H1 (cell line): ENCODE results near the gene GP1BB. TPM values are rescaled to one million over a fixed set of nuclear protein-coding genes. Genes with fewer than 3 reads are reported as not detected.
"Not testable (repeated sequence)": the region's sequence is repeated elsewhere in the genome, so short reads cannot be mapped to it uniquely, and the experiment has no call there.

Source experiments
- CTCF ChIA-PET: fragments of 300-600 bp; sonication (Branson Sonifier 250); formaldehyde crosslinking; loops from one replicate; lab custom pipeline; 2021; ENCODE audit not compliant: partially characterized antibody; lab: Charles Lee
- POLR2A ChIA-PET: fragments of 300-600 bp; sonication (Branson Sonifier 250); formaldehyde crosslinking; loops from one replicate; lab custom pipeline; 2021; ENCODE audit warnings: inconsistent platforms; ENCODE audit not compliant: partially characterized antibody; lab: Charles Lee
- DNase-seq, 2 experiments: peaks; one replicate each; pipeline versions ENCODE4 v3.0.0 to v3.0.0-alpha.2; 2010 to 2022; ENCODE audit warnings: low spot score in 2 of 2, low read depth in 1 of 2, mixed read lengths in 1 of 2
- FAIRE-seq: peaks from 2 replicates; lab custom pipeline; 2011; peaks lifted over from hg19 to GRCh38; lab: Jason Lieb, UNC
- H2AFZ ChIP-seq: 2 replicates; pipeline ENCODE4 v1.8.1; 2012; ENCODE audit warnings: low read length, inconsistent platforms
- H2AK5ac ChIP-seq: 2 replicates; pipeline ENCODE4 v1.6.1; 2013; ENCODE audit warnings: low read depth, low read length
- H2BK120ac ChIP-seq: replicated peaks from 2 replicates; pipeline ENCODE3; 2013; ENCODE audit warnings: low read depth, low read length, inconsistent platforms
- H2BK12ac ChIP-seq: 2 replicates; pipeline ENCODE4 v1.6.1; 2013; ENCODE audit warnings: low read depth, low read length
- H2BK15ac ChIP-seq: 2 replicates; pipeline ENCODE4 v1.6.1; 2013; ENCODE audit warnings: low read length
- H2BK20ac ChIP-seq: 2 replicates; pipeline ENCODE4 v1.6.1; 2013; ENCODE audit warnings: low read length
- H2BK5ac ChIP-seq: 2 replicates; pipeline ENCODE4 v1.6.1; 2013; ENCODE audit warnings: low read depth, low read length
- H3K14ac ChIP-seq: 2 replicates; pipeline ENCODE4 v1.6.1; 2013; ENCODE audit warnings: inconsistent platforms; ENCODE audit not compliant: insufficient read length
- H3K18ac ChIP-seq: 2 replicates; pipeline ENCODE4 v1.6.1; 2013; ENCODE audit warnings: low read length; ENCODE audit errors: extremely low read depth
- H3K23ac ChIP-seq: 2 replicates; pipeline ENCODE4 v1.6.1; 2013; ENCODE audit warnings: inconsistent platforms; ENCODE audit not compliant: insufficient read length
- H3K23me2 ChIP-seq: 2 replicates; pipeline ENCODE4 v1.6.1; 2013; ENCODE audit warnings: low read depth, low read length
- H3K27ac ChIP-seq: 2 replicates; pipeline ENCODE4 v1.6.1; 2011; ENCODE audit warnings: low read depth, low read length, inconsistent platforms
- H3K27me3 ChIP-seq, 4 experiments: replicated peaks in 1 of 4; 1 replicate in 1 of 4; 2 replicates in 3 of 4; pipeline versions ENCODE4 v1.6.1 to v1.8.1; 2011 to 2013; ENCODE audit warnings: low read length in 3 of 4, mild to moderate bottlenecking in 3 of 4, inconsistent platforms in 2 of 4, mixed read lengths in 2 of 4, moderate library complexity in 1 of 4; ENCODE audit not compliant: control insufficient read depth in 3 of 4, insufficient read depth in 3 of 4; ENCODE audit errors: extremely low read depth in 1 of 4
- H3K36me3 ChIP-seq, 4 experiments: 2 replicates each; pipeline versions ENCODE4 v1.6.1 to v1.8.1; 2011 to 2013; ENCODE audit warnings: mild to moderate bottlenecking in 4 of 4, low read length in 3 of 4, moderate library complexity in 2 of 4, control low read depth in 1 of 4, inconsistent platforms in 1 of 4; ENCODE audit not compliant: insufficient read depth in 4 of 4, control insufficient read depth in 2 of 4
- H3K4ac ChIP-seq: replicated peaks from 2 replicates; pipeline ENCODE3; 2013; ENCODE audit warnings: low read length, low read depth, mixed read lengths, inconsistent platforms; ENCODE audit not compliant: insufficient read length
- H3K4me1 ChIP-seq, 4 experiments: replicated peaks in 1 of 4; 1 replicate in 1 of 4; 2 replicates in 3 of 4; pipeline versions ENCODE4 v1.6.1 to v1.8.1; 2011 to 2013; ENCODE audit warnings: low read length in 3 of 4, inconsistent platforms in 2 of 4, mixed read lengths in 1 of 4; ENCODE audit not compliant: insufficient read depth in 4 of 4, control insufficient read depth in 3 of 4
- H3K4me2 ChIP-seq, 2 experiments: 2 replicates each; pipeline versions ENCODE4 v1.6.1 to v1.8.1; 2011 to 2013; ENCODE audit warnings: low read depth in 2 of 2, low read length in 2 of 2, control low read depth in 1 of 2, inconsistent platforms in 1 of 2, mild to moderate bottlenecking in 1 of 2; ENCODE audit not compliant: insufficient read depth in 1 of 2
- H3K4me3 ChIP-seq, 4 experiments: fragments of 200-600, 300-600 bp in 1 of 4; sonication (generic), shearing (Covaris generic), sonication (Bioruptor Twin) in 1 of 4; 2 replicates each; pipeline versions ENCODE4 v1.5.1 to v1.8.1; 2011 to 2016; ENCODE audit warnings: low read length in 4 of 4, low read depth in 3 of 4, control low read depth in 2 of 4, inconsistent platforms in 2 of 4, mild to moderate bottlenecking in 2 of 4, mixed read lengths in 1 of 4, moderate library complexity in 1 of 4; ENCODE audit not compliant: insufficient read depth in 2 of 4; ENCODE audit errors: extremely low read depth in 1 of 4
- H3K56ac ChIP-seq: replicated peaks from 2 replicates; pipeline ENCODE3; 2013; ENCODE audit warnings: low read depth, mild to moderate bottlenecking, mixed read lengths, low read length, inconsistent platforms; ENCODE audit not compliant: insufficient read length
- H3K79me1 ChIP-seq: 2 replicates; pipeline ENCODE4 v1.6.1; 2013; ENCODE audit warnings: low read depth, low read length, control low read depth
- H3K79me2 ChIP-seq, 2 experiments: 2 replicates each; pipeline versions ENCODE4 v1.6.1 to v1.8.1; 2012 to 2013; ENCODE audit warnings: low read length in 2 of 2, mild to moderate bottlenecking in 2 of 2, inconsistent platforms in 1 of 2; ENCODE audit not compliant: insufficient read depth in 2 of 2, control insufficient read depth in 1 of 2
- H3K9ac ChIP-seq, 4 experiments: replicated peaks in 1 of 4; 1 replicate in 1 of 4; 2 replicates in 3 of 4; pipeline versions ENCODE4 v1.6.1 to v1.8.1; 2011 to 2013; ENCODE audit warnings: low read depth in 3 of 4, low read length in 3 of 4, control low read depth in 2 of 4, mild to moderate bottlenecking in 2 of 4, moderate library complexity in 2 of 4, inconsistent platforms in 1 of 4; ENCODE audit errors: extremely low read depth in 1 of 4
- H3K9me3 ChIP-seq, 2 experiments: 2 replicates each; pipeline versions ENCODE4 v1.6.1 to v1.8.1; 2012 to 2013; ENCODE audit warnings: mild to moderate bottlenecking in 2 of 2, moderate library complexity in 2 of 2, control low read depth in 1 of 2, inconsistent platforms in 1 of 2, low read depth in 1 of 2, low read length in 1 of 2, mixed read lengths in 1 of 2; ENCODE audit not compliant: insufficient read depth in 2 of 2
- H4K20me1 ChIP-seq, 2 experiments: replicated peaks in 1 of 2; 2 replicates each; pipeline versions ENCODE3 to v1.8.1; 2011 to 2013; ENCODE audit warnings: inconsistent platforms in 2 of 2, low read length in 2 of 2, mild to moderate bottlenecking in 1 of 2; ENCODE audit not compliant: insufficient read depth in 2 of 2, control insufficient read depth in 1 of 2
- H4K5ac ChIP-seq: 2 replicates; pipeline ENCODE4 v1.6.1; 2013; ENCODE audit warnings: low read length, low read depth, mixed read lengths, inconsistent platforms; ENCODE audit not compliant: insufficient read length
- H4K8ac ChIP-seq: 2 replicates; pipeline ENCODE4 v1.8.0; 2013; ENCODE audit warnings: mild to moderate bottlenecking, moderate library complexity, low read length, inconsistent platforms; ENCODE audit not compliant: insufficient read depth; ENCODE audit errors: extremely low read depth
- H4K91ac ChIP-seq: replicated peaks from 2 replicates; pipeline ENCODE3; 2013; ENCODE audit warnings: low read length, mixed read lengths, inconsistent platforms; ENCODE audit not compliant: insufficient read length
- WGBS, 2 experiments: shearing (Covaris generic) in 1 of 2; methylation state at CpG; one replicate each; pipeline versions ENCODE4 v1.1.6 to v1.1.7; 2013 to 2015; ENCODE audit warnings: low lambda C conversion rate in 2 of 2, mixed read lengths in 2 of 2, inconsistent platforms in 1 of 2, low coverage in 1 of 2, missing lambda C conversion rate in 1 of 2; ENCODE audit not compliant: insufficient replicate concordance in 2 of 2, insufficient coverage in 1 of 2, insufficient read length in 1 of 2; ENCODE audit errors: extremely low coverage in 1 of 2, missing lambda C conversion rate in 1 of 2; 5-methylcytosine and 5-hydroxymethylcytosine counted together
- polyA plus RNA-seq, 7 experiments: library from polyadenylated mRNA; depleted of rRNA in 3 of 7; stranded (reverse) in 5 of 7; unstranded in 2 of 7; fragments of >200 nt in 5 of 7; fragments of 200-250 nt in 2 of 7; gene quantifications; 1 replicate in 5 of 7; 2 replicates in 1 of 7; 4 replicates in 1 of 7; pipeline versions ENCODE4 v1.2.1 to v1.2.3, GENCODE V29; 2011 to 2013; ENCODE audit warnings: missing spikeins in 2 of 7, mixed read lengths in 2 of 7
- total RNA-seq: library from RNA; stranded (reverse); fragmentation: NEBNext Ultra II Directional; extraction: Animal tissue kit (Norgen Biotek cat#: 25700); gene quantifications from 2 replicates; pipeline ENCODE4 v1.2.1, GENCODE V29; 2021

GP1BB gene
- total and polyA plus RNA-seq, 2 of the 8 experiments (the other 6 are each of a cell fraction or from before 2014, with no cell fraction given), result 0.36 TPM; not detected in 1

DNA sequence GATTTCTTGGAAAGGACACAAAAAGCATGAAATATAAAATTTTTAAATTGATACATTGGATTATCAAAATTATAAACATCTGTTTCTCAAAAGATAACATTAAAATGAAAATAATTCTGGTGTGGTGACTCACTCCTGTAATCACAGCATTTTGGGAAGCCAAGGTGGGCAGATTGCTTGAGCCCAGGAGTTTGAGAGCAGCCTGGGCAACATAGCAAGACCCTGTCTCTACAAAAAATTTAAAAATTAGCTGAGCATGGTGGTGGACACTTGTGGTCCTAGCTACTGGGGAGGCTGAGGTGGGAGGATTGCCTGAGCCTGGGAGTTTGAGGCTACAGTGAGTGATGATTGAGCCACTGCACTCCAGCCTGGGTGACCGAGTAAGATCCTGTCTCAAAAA, 25.5 kb upstream of the GP1BB start:
- H4K20me1 ChIP-seq, H3K56ac ChIP-seq, FAIRE-seq, H2AK5ac ChIP-seq, H3K27ac ChIP-seq, H3K27me3 ChIP-seq, H3K18ac ChIP-seq, H3K79me1 ChIP-seq, H2BK120ac ChIP-seq, H3K23ac ChIP-seq, H4K8ac ChIP-seq, DNase-seq, H2BK15ac ChIP-seq, POLR2A ChIA-PET, H4K91ac ChIP-seq, H3K4me1 ChIP-seq, H3K23me2 ChIP-seq, H3K4me3 ChIP-seq, H4K5ac ChIP-seq, H3K4me2 ChIP-seq, H2BK20ac ChIP-seq, H2BK12ac ChIP-seq, H3K9ac ChIP-seq, H3K4ac ChIP-seq, H3K14ac ChIP-seq, H3K36me3 ChIP-seq, H3K9me3 ChIP-seq, H3K79me2 ChIP-seq, H2AFZ ChIP-seq, H2BK5ac ChIP-seq: not testable (repeated sequence)
- 75% methylated on average over 1 of the region's 1 CpG; no CpG with 5 or more reads in 1 of the 2 experiments for WGBS, 2 experiments
- CTCF ChIA-PET, result interaction anchor here (0.7 to 1.7 kb wide), 2 partner anchors 18 to 26 kb away, joined by 3 to 8 read pairs; partner anchors contain the start of gene GP1BB
